Kidney epithelial cell (primary cell): ENCODE data around the gene ARHGAP28. TPM values are rescaled to one million over a fixed set of nuclear protein-coding genes. Genes with fewer than 3 reads are reported as not detected.

ENCODE experiments used
- DNase-seq: peaks from one replicate; pipeline ENCODE4 v3.0.0-alpha.2; 2010; ENCODE audit warnings: low read depth
- H3K27me3 ChIP-seq: 2 replicates; pipeline ENCODE4 v1.6.0; 2011; ENCODE audit warnings: low read length; ENCODE audit not compliant: control insufficient read depth, insufficient read depth
- H3K36me3 ChIP-seq: 2 replicates; pipeline ENCODE4 v1.5.1; 2011; ENCODE audit warnings: low read length; ENCODE audit not compliant: control insufficient read depth, insufficient read depth
- H3K4me3 ChIP-seq: 2 replicates; pipeline ENCODE4 v1.5.1; 2011; ENCODE audit warnings: low read depth, mild to moderate bottlenecking, control low read depth, low read length
- CTCF ChIP-seq: IDR thresholded peaks from 2 replicates; pipeline ENCODE4 v1.5.1; 2011; ENCODE audit warnings: mild to moderate bottlenecking, moderate library complexity, low read length, control low read depth, inconsistent platforms; ENCODE audit not compliant: insufficient read depth, poor library complexity, severe bottlenecking
- total RNA-seq: library from RNA; depleted of rRNA; stranded (reverse); fragments of >200 nt; gene quantifications from 2 replicates; pipeline ENCODE4 v1.2.3, GENCODE V29; 2015

Gene ARHGAP28
- total RNA-seq, 1 donor from 2014 or later = 4.6 TPM

- DNase-seq = no peak
- H3K4me3 ChIP-seq = no peak overlapping the region
- TF ChIP-seq CTCF = no peak
- H3K36me3 ChIP-seq = no peaks in the 10 kb centered on the region
- H3K27me3 ChIP-seq = no peaks in the 10 kb centered on the region
Observed at GRCh38 chr18:6874315-6874714, 144.8 kb downstream of the ARHGAP28 start.

- H3K27me3 ChIP-seq = no peaks in the 10 kb centered on the region
- DNase-seq = no peak
- no peak overlapping the region for H3K4me3 ChIP-seq
Observed at GRCh38 chr18:6875749-6876148, 146.2 kb downstream of the ARHGAP28 start.

GRCh38 chr18:6876641-6877041 is 147.1 kb downstream of the ARHGAP28 start:
- TF ChIP-seq CTCF = no peak
- Histone ChIP-seq H3K36me3 (no peaks in the 10 kb centered on the region), H3K4me3 (no peak overlapping the region), H3K27me3 (no peaks in the 10 kb centered on the region)
- DNase-seq = no peak

More at GRCh38 chr18:6875749-6876148, 146.2 kb downstream of the ARHGAP28 start:
- no peaks in the 10 kb centered on the region for H3K36me3 ChIP-seq
- TF ChIP-seq CTCF = no peak

GRCh38 chr18:6877288-6877687 is 147.8 kb downstream of the ARHGAP28 start:
- no peak for TF ChIP-seq CTCF
- H3K27me3 ChIP-seq = no peaks in the 10 kb centered on the region
- no peak for DNase-seq
- no peaks in the 10 kb centered on the region for H3K36me3 ChIP-seq
- H3K4me3 ChIP-seq = no peak overlapping the region

- no peak for TF ChIP-seq CTCF
- H3K4me3 ChIP-seq = no peak overlapping the region
- no peaks in the 10 kb centered on the region for H3K36me3 ChIP-seq
- no peak for DNase-seq
- H3K27me3 ChIP-seq = no peaks in the 10 kb centered on the region
Observed at GRCh38 chr18:6878556-6879297, 149.2 kb downstream of the ARHGAP28 start.
